Neural progenitor cell (in vitro differentiated cells): ENCODE measurements around the gene F10. TPM values are rescaled to one million over a fixed set of nuclear protein-coding genes. Genes with fewer than 3 reads are reported as not detected.

Experiments
- DNase-seq: peaks from one replicate; pipeline ENCODE4 v3.0.0-alpha.2; 2016; ENCODE audit warnings: low spot score
- H2AFZ ChIP-seq: fragments of 200-600 bp; sonication (generic); replicated peaks from 2 replicates; pipeline ENCODE4 v1.6.1; 2016; ENCODE audit warnings: antibody characterized with exemption
- H3F3A ChIP-seq: fragments of 200-600 bp; sonication (generic); 2 replicates; pipeline ENCODE4 v1.6.1; 2016; ENCODE audit warnings: antibody characterized with exemption, low read depth
- H3K27ac ChIP-seq: fragments of 200-600 bp; sonication (generic); 2 replicates; pipeline ENCODE4 v1.5.1; 2016; ENCODE audit warnings: mild to moderate bottlenecking
- H3K27me3 ChIP-seq: fragments of 200-600 bp; sonication (generic); 2 replicates; pipeline ENCODE4 v1.6.1; 2016; ENCODE audit warnings: mild to moderate bottlenecking, moderate library complexity
- H3K36me3 ChIP-seq: fragments of 200-600 bp; sonication (generic); 2 replicates; pipeline ENCODE4 v1.5.1; 2016
- H3K4me1 ChIP-seq: fragments of 200-600 bp; sonication (generic); 2 replicates; pipeline ENCODE4 v1.6.1; 2016; ENCODE audit warnings: mixed run types
- H3K4me2 ChIP-seq: fragments of 200-600 bp; sonication (generic); 2 replicates; pipeline ENCODE4 v1.6.1; 2016
- H3K4me3 ChIP-seq: fragments of 200-600 bp; sonication (generic); 2 replicates; pipeline ENCODE4 v1.5.1; 2016
- H3K79me2 ChIP-seq: fragments of 200-600 bp; sonication (generic); 2 replicates; pipeline ENCODE4 v1.6.1; 2016; ENCODE audit warnings: low read depth
- H3K9ac ChIP-seq: fragments of 200-600 bp; sonication (generic); 2 replicates; pipeline ENCODE4 v1.6.1; 2016
- H3K9me3 ChIP-seq: fragments of 200-600 bp; sonication (generic); 2 replicates; pipeline ENCODE4 v1.5.1; 2016; ENCODE audit warnings: low read depth
- H4K20me1 ChIP-seq: fragments of 200-600 bp; sonication (generic); 2 replicates; pipeline ENCODE4 v1.6.1; 2016; ENCODE audit warnings: low read depth
- H3K27ac Mint-ChIP-seq: 3 replicates; pipeline ENCODE4 v1.8.0; 2021; ENCODE audit warnings: mixed read lengths
- H3K27me3 Mint-ChIP-seq: 2 replicates; pipeline ENCODE4 v1.8.0; 2022; ENCODE audit warnings: low read depth, mild to moderate bottlenecking, inconsistent platforms, moderate library complexity, mixed read lengths; ENCODE audit not compliant: insufficient read depth
- H3K36me3 Mint-ChIP-seq: 3 replicates; pipeline ENCODE4 v1.8.0; 2021; ENCODE audit warnings: mixed read lengths
- H3K4me1 Mint-ChIP-seq: 3 replicates; pipeline ENCODE4 v1.8.0; 2021; ENCODE audit warnings: mixed read lengths
- H3K4me3 Mint-ChIP-seq: 3 replicates; pipeline ENCODE4 v1.8.0; 2021; ENCODE audit warnings: mild to moderate bottlenecking, moderate library complexity, mixed read lengths
- H3K9me3 Mint-ChIP-seq: 3 replicates; pipeline ENCODE4 v1.8.0; 2020; ENCODE audit warnings: mixed read lengths
- EZH2 ChIP-seq: fragments of 200-600 bp; sonication (generic); IDR thresholded peaks from 2 replicates; pipeline ENCODE4 v1.6.1; 2017; ENCODE audit warnings: antibody characterized with exemption, mild to moderate bottlenecking, moderate library complexity
- EZH2phosphoT487 ChIP-seq: fragments of 200-600 bp; sonication (generic); IDR thresholded peaks from 2 replicates; pipeline ENCODE4 v1.6.1; 2017; ENCODE audit warnings: antibody characterized with exemption
- total RNA-seq: library from RNA; depleted of rRNA; stranded (reverse); fragments of >200 nt; gene quantifications from 2 replicates; pipeline ENCODE4 v1.2.3, GENCODE V29; 2015; ENCODE audit warnings: low replicate concordance
- TF ChIP-seq, protein P1 (sequence below): fragments of 200-600 bp; sonication (generic); IDR thresholded peaks from 2 replicates; pipeline ENCODE4 v1.5.1; 2017; ENCODE audit warnings: antibody characterized with exemption, mild to moderate bottlenecking

The F10 gene
- total RNA-seq, 1 donor from 2014 or later, result 2.0 TPM

DNA sequence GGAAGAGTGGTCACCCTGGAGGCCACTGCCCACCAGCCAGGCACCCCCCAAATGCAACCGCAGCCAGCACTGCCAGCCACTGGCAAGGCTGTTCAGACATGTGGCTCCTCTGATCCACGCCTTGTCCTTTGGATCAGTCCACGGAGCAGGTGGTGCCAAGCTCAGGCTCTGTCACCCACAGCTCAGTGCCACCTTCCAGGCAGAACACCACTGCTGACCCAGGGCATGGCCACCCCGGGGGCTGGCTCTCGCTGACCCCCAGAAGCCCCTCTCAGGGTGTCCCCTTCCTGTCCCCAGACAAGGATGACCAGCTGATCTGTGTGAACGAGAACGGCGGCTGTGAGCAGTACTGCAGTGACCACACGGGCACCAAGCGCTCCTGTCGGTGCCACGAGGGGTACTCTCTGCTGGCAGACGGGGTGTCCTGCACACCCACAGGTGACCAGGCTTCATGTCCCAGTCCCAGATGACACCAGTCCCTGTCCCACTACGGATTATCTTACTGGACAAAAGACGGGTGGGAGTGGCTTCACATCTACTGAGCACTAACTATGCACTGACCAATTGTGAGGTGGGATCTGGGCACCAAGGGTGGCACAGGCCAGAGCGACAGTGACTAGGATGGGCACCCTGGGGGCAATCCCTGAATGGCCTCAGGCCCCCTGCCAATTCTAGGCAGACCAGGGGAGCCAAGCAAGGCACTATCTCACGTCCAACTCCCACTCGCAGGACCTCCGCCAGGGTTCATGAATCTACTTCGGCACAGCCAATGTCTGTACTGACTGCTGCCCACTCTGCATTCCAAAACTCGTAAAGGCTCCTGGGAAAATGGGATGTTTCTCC, 7.0 kb upstream of the F10 start:
- Histone ChIP-seq H3K9ac (no peak overlapping the region), H3K4me3 (no peak overlapping the region), H3K79me2 (no peaks in the 10 kb centered on the region), H3K36me3 (no peaks in the 10 kb centered on the region), H3K4me1 (no peaks in the 10 kb centered on the region), H3K27ac (no peak overlapping the region), H3F3A (no peaks in the 10 kb centered on the region), H3K4me2 (no peak overlapping the region), H2AFZ (no peak overlapping the region), H3K27me3 (peaks cover 7% of the 10 kb centered on the region), H3K9me3 (no peaks in the 10 kb centered on the region), H4K20me1 (no peaks in the 10 kb centered on the region)
- Mint-ChIP-seq H3K27me3 (peaks cover 3% of the 10 kb centered on the region), H3K27ac (no peak overlapping the region), H3K9me3 (no peaks in the 10 kb centered on the region), H3K4me1 (peaks cover 3% of the 10 kb centered on the region), H3K4me3 (no peak overlapping the region), H3K36me3 (no peaks in the 10 kb centered on the region)
- TF ChIP-seq, protein P1, sequence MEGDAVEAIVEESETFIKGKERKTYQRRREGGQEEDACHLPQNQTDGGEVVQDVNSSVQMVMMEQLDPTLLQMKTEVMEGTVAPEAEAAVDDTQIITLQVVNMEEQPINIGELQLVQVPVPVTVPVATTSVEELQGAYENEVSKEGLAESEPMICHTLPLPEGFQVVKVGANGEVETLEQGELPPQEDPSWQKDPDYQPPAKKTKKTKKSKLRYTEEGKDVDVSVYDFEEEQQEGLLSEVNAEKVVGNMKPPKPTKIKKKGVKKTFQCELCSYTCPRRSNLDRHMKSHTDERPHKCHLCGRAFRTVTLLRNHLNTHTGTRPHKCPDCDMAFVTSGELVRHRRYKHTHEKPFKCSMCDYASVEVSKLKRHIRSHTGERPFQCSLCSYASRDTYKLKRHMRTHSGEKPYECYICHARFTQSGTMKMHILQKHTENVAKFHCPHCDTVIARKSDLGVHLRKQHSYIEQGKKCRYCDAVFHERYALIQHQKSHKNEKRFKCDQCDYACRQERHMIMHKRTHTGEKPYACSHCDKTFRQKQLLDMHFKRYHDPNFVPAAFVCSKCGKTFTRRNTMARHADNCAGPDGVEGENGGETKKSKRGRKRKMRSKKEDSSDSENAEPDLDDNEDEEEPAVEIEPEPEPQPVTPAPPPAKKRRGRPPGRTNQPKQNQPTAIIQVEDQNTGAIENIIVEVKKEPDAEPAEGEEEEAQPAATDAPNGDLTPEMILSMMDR, result no peak
- TF ChIP-seq EZH2, result no peak
- TF ChIP-seq EZH2phosphoT487, result no peak
- no peak for DNase-seq

DNA sequence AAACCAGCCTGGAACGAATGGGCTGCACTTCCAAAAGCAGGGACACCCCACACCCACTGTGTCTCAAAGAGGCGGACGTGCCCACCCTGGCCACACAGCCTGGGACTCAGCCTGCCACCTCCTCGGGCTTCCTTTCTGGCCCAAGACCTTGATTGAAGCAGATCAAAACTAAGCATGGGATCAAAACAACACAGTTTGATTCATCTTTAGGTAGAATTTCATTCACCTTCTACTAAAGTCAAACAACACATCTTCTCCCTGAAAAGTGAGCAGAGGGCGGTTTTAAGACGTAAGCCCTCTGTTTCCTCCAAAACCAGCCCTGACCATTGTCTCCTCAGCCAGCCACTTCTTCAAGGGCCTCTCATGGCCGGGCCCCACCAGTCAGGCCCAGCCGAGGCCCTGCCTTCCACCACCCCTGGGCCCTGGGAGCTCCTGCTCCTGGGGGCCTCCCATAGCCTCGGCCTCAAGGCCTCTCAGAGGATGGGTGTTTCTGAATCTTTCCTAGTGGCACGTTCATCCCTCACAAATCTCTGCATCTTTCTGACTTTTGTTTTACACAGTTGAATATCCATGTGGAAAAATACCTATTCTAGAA, 6.3 kb upstream of the F10 start:
- no peak overlapping the region for H2AFZ ChIP-seq
- no peaks in the 10 kb centered on the region for H3K4me1 ChIP-seq
- no peaks in the 10 kb centered on the region for H3F3A ChIP-seq
- Mint-ChIP-seq H3K36me3 (no peaks in the 10 kb centered on the region), H3K27ac (no peak overlapping the region), H3K4me1 (peaks cover 3% of the 10 kb centered on the region), H3K9me3 (no peaks in the 10 kb centered on the region), H3K27me3 (peaks cover 2% of the 10 kb centered on the region), H3K4me3 (no peak overlapping the region)
- H3K27me3 ChIP-seq, result no peaks in the 10 kb centered on the region
- no peak for DNase-seq
- no peaks in the 10 kb centered on the region for H3K36me3 ChIP-seq
- no peaks in the 10 kb centered on the region for H3K79me2 ChIP-seq
- no peaks in the 10 kb centered on the region for H3K9me3 ChIP-seq
- H3K27ac ChIP-seq, result no peak overlapping the region
- H3K4me2 ChIP-seq, result no peak overlapping the region
- H3K9ac ChIP-seq, result no peak overlapping the region
- H4K20me1 ChIP-seq, result no peaks in the 10 kb centered on the region
- TF ChIP-seq, protein P1, result no peak
- TF ChIP-seq EZH2phosphoT487 (no peak), EZH2 (no peak)
- H3K4me3 ChIP-seq, result no peak overlapping the region

- H3K4me2 ChIP-seq, result no peak overlapping the region
- TF ChIP-seq, protein P1, result no peak
- no peak for TF ChIP-seq EZH2
- TF ChIP-seq EZH2phosphoT487, result no peak
- no peaks in the 10 kb centered on the region for H3F3A ChIP-seq
- no peak overlapping the region for H3K9ac ChIP-seq
- no peak overlapping the region for H2AFZ ChIP-seq
- no peaks in the 10 kb centered on the region for H3K36me3 ChIP-seq
- DNase-seq, result no peak
- Mint-ChIP-seq H3K27me3 (peaks cover 2% of the 10 kb centered on the region), H3K9me3 (no peaks in the 10 kb centered on the region), H3K36me3 (no peaks in the 10 kb centered on the region), H3K27ac (no peak overlapping the region), H3K4me1 (peaks cover 3% of the 10 kb centered on the region), H3K4me3 (no peak overlapping the region)
- H3K27ac ChIP-seq, result no peak overlapping the region
- no peaks in the 10 kb centered on the region for H3K9me3 ChIP-seq
- H4K20me1 ChIP-seq, result no peaks in the 10 kb centered on the region
- no peaks in the 10 kb centered on the region for H3K79me2 ChIP-seq
- H3K4me3 ChIP-seq, result no peak overlapping the region
- no peaks in the 10 kb centered on the region for H3K27me3 ChIP-seq
- no peaks in the 10 kb centered on the region for H3K4me1 ChIP-seq
Observed at GRCh38 chr13:113116871-113117271, 5.7 kb upstream of the F10 start.
